ENCODE data around the gene ZFYVE28.

DNA sequence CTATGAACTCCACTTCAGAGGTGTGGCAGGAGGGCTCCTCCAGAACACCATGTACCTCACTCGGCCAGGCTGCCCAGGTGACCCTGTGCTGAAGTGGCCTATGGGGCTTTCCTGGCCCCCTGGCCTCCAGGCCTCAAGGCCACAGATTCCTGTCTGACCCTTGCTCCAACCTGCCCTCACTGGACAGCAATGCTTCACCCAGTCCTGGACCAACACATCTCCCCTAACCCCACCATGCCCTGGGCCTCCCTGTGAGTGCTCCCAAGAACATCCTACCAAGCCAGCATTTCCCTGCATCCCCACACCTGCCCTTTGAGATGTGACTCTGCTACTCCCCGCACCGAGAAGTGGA, 10.5 kb downstream of the ZFYVE28 start:
- no peak for TF ChIP-seq EP300 (IDR thresholded peaks at IDR 0.05; ENCODE audit: low read depth)
- TF ChIP-seq, protein P1, sequence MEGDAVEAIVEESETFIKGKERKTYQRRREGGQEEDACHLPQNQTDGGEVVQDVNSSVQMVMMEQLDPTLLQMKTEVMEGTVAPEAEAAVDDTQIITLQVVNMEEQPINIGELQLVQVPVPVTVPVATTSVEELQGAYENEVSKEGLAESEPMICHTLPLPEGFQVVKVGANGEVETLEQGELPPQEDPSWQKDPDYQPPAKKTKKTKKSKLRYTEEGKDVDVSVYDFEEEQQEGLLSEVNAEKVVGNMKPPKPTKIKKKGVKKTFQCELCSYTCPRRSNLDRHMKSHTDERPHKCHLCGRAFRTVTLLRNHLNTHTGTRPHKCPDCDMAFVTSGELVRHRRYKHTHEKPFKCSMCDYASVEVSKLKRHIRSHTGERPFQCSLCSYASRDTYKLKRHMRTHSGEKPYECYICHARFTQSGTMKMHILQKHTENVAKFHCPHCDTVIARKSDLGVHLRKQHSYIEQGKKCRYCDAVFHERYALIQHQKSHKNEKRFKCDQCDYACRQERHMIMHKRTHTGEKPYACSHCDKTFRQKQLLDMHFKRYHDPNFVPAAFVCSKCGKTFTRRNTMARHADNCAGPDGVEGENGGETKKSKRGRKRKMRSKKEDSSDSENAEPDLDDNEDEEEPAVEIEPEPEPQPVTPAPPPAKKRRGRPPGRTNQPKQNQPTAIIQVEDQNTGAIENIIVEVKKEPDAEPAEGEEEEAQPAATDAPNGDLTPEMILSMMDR (IDR thresholded peaks at IDR 0.05): no peak
